HT1080 (cell line): ENCODE measurements around the gene CAPN3. TPM values are rescaled to one million over a fixed set of nuclear protein-coding genes. Genes with fewer than 3 reads are reported as not detected.
A peak's percentile ranks its signal among the peaks of the same experiment; 100 is the strongest.
"Not testable (repeated sequence)": the region's sequence is repeated elsewhere in the genome, so short reads cannot be mapped to it uniquely, and the experiment has no call there.

Experiments
- DNase-seq: peaks from one replicate; pipeline ENCODE4 v3.0.0-alpha.2; 2015; ENCODE audit warnings: low read depth
- polyA plus RNA-seq, 2 experiments: library from polyadenylated mRNA; depleted of rRNA; stranded (reverse); fragments of >200 nt; gene quantifications; 2 replicates each; pipeline ENCODE4 v1.2.3, GENCODE V29; 2015
- total RNA-seq: library from RNA; depleted of rRNA; stranded (reverse); fragments of >200 nt; shearing (Covaris generic); gene quantifications from 2 replicates; pipeline ENCODE4 v1.2.3, GENCODE V29; 2014; rRNA removed

The CAPN3 gene
- total RNA-seq: 0.68 TPM in 1 of 2 replicates, not detected in the other
- 0.05 and 0.06 TPM in 2 replicates for polyA plus RNA-seq (2015; cell fraction: cytosol; rRNA removed)
- 2.6 and 2.7 TPM in 2 replicates for polyA plus RNA-seq (2015; cell fraction: nucleus; rRNA removed)

- DNase-seq: no peak
These were observed at the start of gene CAPN3 for GRCh38 chr15:42359249-42359648. TSS of gene CAPN3 (plus strand) at chr15:42359501. CDS start at chr15:42359806, 305 bp downstream.

- DNase-seq: no peak
These were observed 45.8 kb upstream of the CAPN3 start for GRCh38 chr15:42313463-42313862.

- no peak for DNase-seq
These were observed 44.5 kb upstream of the CAPN3 start for GRCh38 chr15:42314818-42315217.

- DNase-seq: no peak
These were observed 43.8 kb upstream of the CAPN3 start for GRCh38 chr15:42315521-42315920.

GRCh38 chr15:42316282-42316805 lies 43.0 kb upstream of the CAPN3 start:
- not testable (repeated sequence) for DNase-seq

- DNase-seq: no peak
These were observed 40.1 kb upstream of the CAPN3 start for GRCh38 chr15:42319206-42319605.

GRCh38 chr15:42324308-42324707 lies 35.0 kb upstream of the CAPN3 start:
- no peak for DNase-seq

GRCh38 chr15:42329161-42329560 lies 30.1 kb upstream of the CAPN3 start:
- no peak for DNase-seq

GRCh38 chr15:42329992-42330391 lies 29.3 kb upstream of the CAPN3 start:
- no peak for DNase-seq

- no peak for DNase-seq
These were observed 28.1 kb upstream of the CAPN3 start for GRCh38 chr15:42331235-42331634.

GRCh38 chr15:42332331-42332730 lies 27.0 kb upstream of the CAPN3 start:
- no peak for DNase-seq

GRCh38 chr15:42335074-42335473 lies 24.2 kb upstream of the CAPN3 start:
- DNase-seq: no peak

- not testable (repeated sequence) for DNase-seq
These were observed 22.7 kb upstream of the CAPN3 start for GRCh38 chr15:42336650-42337049.

GRCh38 chr15:42337104-42337503 lies 22.2 kb upstream of the CAPN3 start:
- DNase-seq: not testable (repeated sequence)

- DNase-seq: no peak
These were observed 20.8 kb upstream of the CAPN3 start for GRCh38 chr15:42338500-42338899.

- DNase-seq: no peak
These were observed 15.6 kb upstream of the CAPN3 start for GRCh38 chr15:42343596-42344232.

GRCh38 chr15:42344763-42345162 lies 14.5 kb upstream of the CAPN3 start:
- DNase-seq: peak; percentile 62

- DNase-seq: no peak
These were observed 13.8 kb upstream of the CAPN3 start for GRCh38 chr15:42345504-42345903.

GRCh38 chr15:42348083-42348482 lies 11.2 kb upstream of the CAPN3 start:
- peak; percentile 21 for DNase-seq

GRCh38 chr15:42349186-42349585 lies 10.1 kb upstream of the CAPN3 start:
- no peak for DNase-seq

GRCh38 chr15:42352401-42352800 lies 6.9 kb upstream of the CAPN3 start:
- no peak for DNase-seq

- no peak for DNase-seq
These were observed 6.2 kb upstream of the CAPN3 start for GRCh38 chr15:42353061-42353460.

GRCh38 chr15:42354824-42355223 lies 4.5 kb upstream of the CAPN3 start:
- no peak for DNase-seq
